Thyroid gland (tissue), 4 donors: ENCODE results near the gene DIS3L2.

Experiments
- POLR2A ChIP-seq, 2 donors: fragments of 450-650 bp; IDR thresholded peaks; one replicate each; pipeline ENCODE4 v1.6.1; 2017; ENCODE audit warnings: antibody characterized with exemption in 2 of 2, mild to moderate bottlenecking in 2 of 2, moderate library complexity in 1 of 2
- TF ChIP-seq, protein P1 (sequence below), 6 experiments: fragments of 200-600 bp in 3 of 6; fragments of 450-650 bp in 3 of 6; sonication (generic) in 3 of 6; IDR thresholded peaks; one replicate each; pipeline ENCODE4 v1.5.1; 2016 to 2019; ENCODE audit warnings: antibody characterized with exemption in 6 of 6, mild to moderate bottlenecking in 2 of 6, inconsistent platforms in 1 of 6, moderate library complexity in 1 of 6

DNA sequence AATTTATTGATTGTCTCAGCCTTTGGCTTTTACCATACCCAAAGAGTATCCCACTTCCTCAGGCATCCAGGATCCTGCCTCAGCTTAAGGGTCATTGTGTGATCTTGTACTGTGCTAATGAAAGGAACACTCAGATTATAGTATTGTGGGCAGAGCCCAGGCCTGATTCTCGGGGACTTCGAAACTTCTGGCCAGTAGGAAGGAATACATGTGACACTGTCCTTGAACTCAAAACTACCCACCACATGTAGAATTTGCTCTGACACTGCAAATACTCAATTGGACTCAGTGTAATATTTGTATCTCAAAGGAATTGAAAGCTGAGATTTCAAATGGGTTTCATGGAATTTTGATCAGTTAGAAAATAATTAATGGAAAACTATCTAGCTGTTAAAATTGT, 15.9 kb downstream of the DIS3L2 start:
- TF ChIP-seq, protein P1, sequence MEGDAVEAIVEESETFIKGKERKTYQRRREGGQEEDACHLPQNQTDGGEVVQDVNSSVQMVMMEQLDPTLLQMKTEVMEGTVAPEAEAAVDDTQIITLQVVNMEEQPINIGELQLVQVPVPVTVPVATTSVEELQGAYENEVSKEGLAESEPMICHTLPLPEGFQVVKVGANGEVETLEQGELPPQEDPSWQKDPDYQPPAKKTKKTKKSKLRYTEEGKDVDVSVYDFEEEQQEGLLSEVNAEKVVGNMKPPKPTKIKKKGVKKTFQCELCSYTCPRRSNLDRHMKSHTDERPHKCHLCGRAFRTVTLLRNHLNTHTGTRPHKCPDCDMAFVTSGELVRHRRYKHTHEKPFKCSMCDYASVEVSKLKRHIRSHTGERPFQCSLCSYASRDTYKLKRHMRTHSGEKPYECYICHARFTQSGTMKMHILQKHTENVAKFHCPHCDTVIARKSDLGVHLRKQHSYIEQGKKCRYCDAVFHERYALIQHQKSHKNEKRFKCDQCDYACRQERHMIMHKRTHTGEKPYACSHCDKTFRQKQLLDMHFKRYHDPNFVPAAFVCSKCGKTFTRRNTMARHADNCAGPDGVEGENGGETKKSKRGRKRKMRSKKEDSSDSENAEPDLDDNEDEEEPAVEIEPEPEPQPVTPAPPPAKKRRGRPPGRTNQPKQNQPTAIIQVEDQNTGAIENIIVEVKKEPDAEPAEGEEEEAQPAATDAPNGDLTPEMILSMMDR (IDR thresholded peaks at IDR 0.05) = no peak
- TF ChIP-seq POLR2A (IDR thresholded peaks at IDR 0.05) = no peak
